ENCODE results near the gene TMEM239.
"Not testable (repeated sequence)": the region's sequence is repeated elsewhere in the genome, so short reads cannot be mapped to it uniquely, and the experiment has no call there.

Gene TMEM239

GRCh38 chr20:2820896-2821869 is 5.0 kb downstream of the TMEM239 start:
- DNase-seq (ENCODE audit: low read depth in 2 of 2) = no peak

- no peak for DNase-seq (ENCODE audit: low read depth in 2 of 2)
Observed at GRCh38 chr20:2822073-2822472, 5.9 kb downstream of the TMEM239 start.

- DNase-seq (ENCODE audit: low read depth in 2 of 2) = no peak
Observed at GRCh38 chr20:2825761-2826160, 9.6 kb downstream of the TMEM239 start.

GRCh38 chr20:2826655-2827054 is 10.5 kb downstream of the TMEM239 start:
- DNase-seq (ENCODE audit: low read depth in 2 of 2) = no peak

- no peak for DNase-seq (ENCODE audit: low read depth in 2 of 2)
Observed at GRCh38 chr20:2829376-2829775, 13.2 kb downstream of the TMEM239 start.

- DNase-seq (ENCODE audit: low read depth in 2 of 2) = not testable (repeated sequence)
Observed at GRCh38 chr20:2831206-2831605, 15.0 kb downstream of the TMEM239 start.

- DNase-seq (ENCODE audit: low read depth in 2 of 2) = no peak
Observed at GRCh38 chr20:2833761-2834160, 17.6 kb downstream of the TMEM239 start.

GRCh38 chr20:2834401-2835110 is 18.4 kb downstream of the TMEM239 start:
- no peak for DNase-seq (ENCODE audit: low read depth in 2 of 2)

- DNase-seq (ENCODE audit: low read depth in 2 of 2) = no peak
Observed at GRCh38 chr20:2835331-2835796, 19.2 kb downstream of the TMEM239 start.

- DNase-seq (ENCODE audit: low read depth in 2 of 2) = no peak
Observed at GRCh38 chr20:2836035-2836434, 19.9 kb downstream of the TMEM239 start.

GRCh38 chr20:2837221-2837960 is 21.2 kb downstream of the TMEM239 start:
- DNase-seq (ENCODE audit: low read depth in 2 of 2) = no peak

GRCh38 chr20:2838170-2838797 is 22.1 kb downstream of the TMEM239 start:
- no peak for DNase-seq (ENCODE audit: low read depth in 2 of 2)

- no peak for DNase-seq (ENCODE audit: low read depth in 2 of 2)
Observed at GRCh38 chr20:2838847-2839671, 22.9 kb downstream of the TMEM239 start.

GRCh38 chr20:2839732-2840137 is 23.6 kb downstream of the TMEM239 start:
- DNase-seq (ENCODE audit: low read depth in 2 of 2) = no peak

- DNase-seq (ENCODE audit: low read depth in 2 of 2) = peak; percentile 84 to 88
Observed at GRCh38 chr20:2840138-2840966, 24.2 kb downstream of the TMEM239 start, which contains the start of the genes PCED1A and VPS16. PCED1A (minus strand) TSS chr20:2840655; CDS start chr20:2839912, 743 bp downstream. VPS16 (plus strand) TSS chr20:2840745; CDS start chr20:2840775, 30 bp downstream.

- DNase-seq (ENCODE audit: low read depth in 2 of 2) = peak in 1 of 2 donors; percentile 26
Observed at GRCh38 chr20:2840967-2841531, 24.9 kb downstream of the TMEM239 start.

- no peak for DNase-seq (ENCODE audit: low read depth in 2 of 2)
Observed at GRCh38 chr20:2845607-2846006, 29.4 kb downstream of the TMEM239 start.

GRCh38 chr20:2846698-2847097 is 30.5 kb downstream of the TMEM239 start:
- DNase-seq (ENCODE audit: low read depth in 2 of 2) = no peak

GRCh38 chr20:2847802-2848201 is 31.6 kb downstream of the TMEM239 start:
- DNase-seq (ENCODE audit: low read depth in 2 of 2) = no peak

All from stimulated activated CD4-positive, alpha-beta T cell treated with anti-CD3 and anti-CD28 coated beads, Interleukin-4, amount 100 ng/mL, for 48 hours (primary cell).